T-helper 1 cell (primary cell): ENCODE data around the gene TCP10L.
"Not testable (repeated sequence)": the region's sequence is repeated elsewhere in the genome, so short reads cannot be mapped to it uniquely, and the experiment has no call there.

Experiments used
- DNase-seq, 5 donors: peaks; one replicate each; pipeline ENCODE4 v3.0.0-alpha.2; 2012 to 2020

Gene TCP10L

DNA sequence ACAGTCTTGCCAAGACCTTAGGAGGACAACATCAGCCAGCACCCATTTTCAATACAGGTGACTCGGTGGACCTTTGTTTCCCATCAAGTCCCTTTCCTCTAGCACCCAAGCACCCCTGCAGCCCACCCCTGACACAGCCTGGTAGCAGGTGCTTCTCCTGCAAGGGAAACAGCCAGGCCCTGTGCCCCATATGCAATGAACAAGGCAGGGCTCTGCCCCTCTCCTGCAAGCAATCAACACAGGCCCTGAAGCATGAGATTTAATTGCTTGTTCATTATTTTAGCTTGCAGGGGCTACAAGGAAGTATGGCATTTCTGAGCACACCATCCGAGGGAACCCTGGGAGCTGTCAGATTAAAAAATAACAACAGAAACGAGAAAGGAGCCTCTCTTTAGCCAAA is 35.4 kb downstream of the TCP10L start:
- DNase-seq: no peak

- no peak for DNase-seq
Observed at GRCh38 chr21:32549440-32549839, 35.9 kb downstream of the TCP10L start.

DNA sequence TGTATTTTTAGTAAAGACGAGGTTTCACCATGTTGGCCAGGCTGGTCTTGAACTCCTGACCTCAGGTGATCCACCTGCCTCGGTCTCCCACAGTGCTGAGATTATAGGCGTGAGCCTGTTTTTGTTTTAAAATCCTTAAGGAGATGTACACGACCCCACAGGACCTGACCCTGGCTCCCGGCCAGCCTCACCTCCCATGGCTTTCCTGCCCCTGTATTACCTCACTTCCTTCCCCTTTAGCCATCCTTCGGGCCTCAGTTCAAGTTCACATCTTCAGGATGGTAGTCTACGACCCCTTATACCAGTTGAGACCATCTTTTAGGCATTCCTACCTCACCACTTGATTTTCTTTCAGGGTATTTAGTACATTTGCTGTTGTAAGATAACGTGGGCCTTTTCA is 36.3 kb downstream of the TCP10L start:
- no peak for DNase-seq

DNA sequence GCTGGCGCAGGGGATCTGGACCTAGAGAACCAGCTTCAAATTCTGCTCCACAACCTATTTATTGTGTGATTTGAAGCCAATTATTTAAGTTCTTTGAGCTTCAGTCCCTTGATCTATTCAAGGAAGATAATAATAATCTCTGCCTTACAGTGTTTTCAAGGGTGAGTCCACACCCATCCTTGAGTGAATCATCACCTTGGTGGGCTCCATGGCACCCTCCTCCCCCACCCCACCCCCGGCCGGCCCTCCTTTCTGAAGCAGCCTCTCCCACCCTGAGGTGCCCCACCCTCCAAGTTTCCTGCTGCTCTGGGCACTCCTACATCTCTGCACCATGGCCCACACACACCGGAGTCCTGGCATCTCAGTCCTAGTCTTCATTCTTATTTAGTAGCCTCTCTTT is 38.3 kb downstream of the TCP10L start:
- no peak for DNase-seq

DNA sequence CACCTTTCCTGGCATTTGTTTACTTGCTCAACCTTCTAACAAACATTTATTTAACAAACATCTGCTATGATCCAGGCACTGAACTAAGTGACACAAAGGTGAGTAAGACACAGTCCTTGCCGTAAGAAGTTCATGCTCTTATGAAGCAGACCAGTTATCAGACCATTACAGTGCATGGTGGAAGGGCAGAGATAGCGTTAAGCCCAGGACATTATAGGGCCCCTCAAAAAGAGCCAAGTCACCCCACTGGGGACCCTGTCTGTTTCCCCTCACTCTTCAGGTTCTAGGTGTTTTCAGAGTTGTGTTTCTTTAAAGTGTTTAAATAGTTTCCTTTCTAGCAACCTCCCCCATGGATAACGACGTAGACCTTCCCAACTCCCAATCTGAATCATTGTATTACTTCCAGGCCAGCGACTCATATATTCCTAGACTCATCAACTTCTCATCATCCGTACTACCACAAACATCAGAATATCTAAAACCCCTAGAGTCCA is 39.3 kb downstream of the TCP10L start:
- DNase-seq: no peak

- DNase-seq: no peak
Observed at GRCh38 chr21:32544697-32545096, 40.6 kb downstream of the TCP10L start.

GRCh38 chr21:32543975-32544374 is 41.3 kb downstream of the TCP10L start:
- no peak for DNase-seq

DNA sequence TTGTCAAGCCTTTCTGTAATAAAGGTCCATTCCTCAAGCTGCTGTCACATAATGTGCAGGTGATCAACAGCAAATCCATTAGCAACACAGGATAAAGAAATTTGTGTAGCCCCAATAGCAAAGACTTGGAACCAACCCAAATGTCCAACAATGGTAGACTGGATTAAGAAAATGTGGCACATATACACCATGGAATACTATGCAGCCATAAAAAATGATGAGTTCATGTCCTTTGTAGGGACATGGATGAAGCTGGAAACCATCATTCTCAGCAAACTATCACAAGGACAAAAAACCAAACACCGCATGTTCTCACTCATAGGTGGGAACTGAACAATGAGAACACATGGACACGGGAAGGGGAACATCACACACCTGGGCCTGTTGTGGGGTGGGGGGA is 42.3 kb downstream of the TCP10L start:
- not testable (repeated sequence) for DNase-seq

DNA sequence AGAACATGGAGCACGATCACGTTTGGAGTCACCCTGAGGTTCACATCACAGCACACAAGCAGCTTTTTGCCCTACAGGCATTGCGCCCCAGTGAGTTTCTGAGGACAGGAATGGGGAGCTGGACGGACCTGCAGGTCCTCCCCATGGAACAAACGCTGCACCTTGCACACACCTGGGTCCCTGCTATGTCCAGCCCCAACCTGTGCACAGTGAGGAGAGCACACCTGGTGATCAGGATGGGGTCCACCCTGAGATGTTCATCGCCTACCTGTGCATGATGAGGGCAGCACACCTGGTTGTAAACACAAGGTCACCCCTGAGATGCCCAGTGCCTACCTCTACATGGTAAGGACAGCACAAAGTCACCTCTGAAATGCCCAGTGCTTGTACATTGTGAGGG is 45.9 kb downstream of the TCP10L start:
- no peak for DNase-seq

DNA sequence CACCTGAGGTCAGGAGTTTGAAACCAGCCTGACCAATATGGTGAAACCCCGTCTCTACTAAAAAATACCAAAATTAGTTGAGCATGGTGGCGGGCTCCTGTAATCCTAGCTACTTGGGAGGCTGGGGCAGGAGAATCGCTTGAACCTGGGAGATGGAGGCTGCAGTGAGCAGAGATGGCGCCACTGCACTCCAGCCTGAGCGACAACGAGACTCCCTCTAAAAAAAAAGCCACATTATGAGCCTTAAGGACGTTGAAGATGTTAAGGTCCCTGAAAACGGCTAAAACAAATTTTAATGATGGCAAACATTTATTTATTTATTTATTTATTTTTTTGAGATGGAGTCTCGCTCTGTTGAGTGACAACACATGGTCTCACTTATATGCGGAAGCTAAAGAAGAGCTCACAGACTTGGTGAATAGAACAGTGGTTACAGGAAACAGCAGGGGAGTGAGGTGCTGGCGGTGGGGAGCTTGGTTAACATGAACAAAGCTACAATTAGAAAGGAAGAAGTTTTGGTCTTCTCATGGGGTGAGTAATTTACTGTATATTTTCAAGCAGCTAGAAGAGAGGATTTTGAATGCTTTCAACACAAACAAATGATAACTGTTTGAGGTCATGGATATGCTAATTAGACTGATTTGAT is 47.1 kb downstream of the TCP10L start:
- DNase-seq: no peak

DNA sequence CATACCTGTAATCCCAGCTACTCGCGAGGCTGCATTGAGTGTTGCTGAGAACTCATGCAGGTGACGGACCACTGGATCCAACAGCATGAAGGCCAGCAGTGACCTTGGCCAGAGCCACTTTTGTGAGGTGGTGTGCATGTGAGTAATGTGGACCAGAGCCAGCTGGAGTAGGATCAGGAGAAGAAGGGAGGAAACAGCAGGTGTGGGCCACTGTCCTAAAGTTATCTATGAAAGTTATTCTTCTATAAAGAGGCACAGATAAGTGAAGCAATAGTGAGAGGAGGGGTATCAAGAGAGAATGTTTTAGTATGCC is 47.8 kb downstream of the TCP10L start:
- DNase-seq: no peak

- no peak for DNase-seq
Observed at GRCh38 chr21:32535612-32536011, 49.7 kb downstream of the TCP10L start.

DNA sequence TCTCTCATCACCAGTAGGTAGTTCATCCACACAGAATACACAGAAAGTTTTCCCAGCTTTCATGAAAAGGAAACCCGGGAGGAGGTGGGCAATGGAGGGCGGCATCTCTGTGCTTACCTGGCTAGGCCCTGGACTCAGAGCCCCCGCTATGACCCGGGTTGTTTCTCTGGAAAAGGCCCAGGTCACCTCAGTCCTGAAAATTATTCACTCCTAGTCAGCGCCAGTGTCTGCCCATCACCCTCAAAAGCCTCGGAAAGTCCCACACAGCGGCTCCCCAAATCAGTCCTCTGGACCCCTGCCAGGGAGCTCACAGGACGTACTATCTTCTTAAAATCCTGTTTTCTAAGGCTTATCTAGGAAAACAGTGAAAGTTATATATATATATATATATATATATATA is 51.2 kb downstream of the TCP10L start:
- DNase-seq: no peak

DNA sequence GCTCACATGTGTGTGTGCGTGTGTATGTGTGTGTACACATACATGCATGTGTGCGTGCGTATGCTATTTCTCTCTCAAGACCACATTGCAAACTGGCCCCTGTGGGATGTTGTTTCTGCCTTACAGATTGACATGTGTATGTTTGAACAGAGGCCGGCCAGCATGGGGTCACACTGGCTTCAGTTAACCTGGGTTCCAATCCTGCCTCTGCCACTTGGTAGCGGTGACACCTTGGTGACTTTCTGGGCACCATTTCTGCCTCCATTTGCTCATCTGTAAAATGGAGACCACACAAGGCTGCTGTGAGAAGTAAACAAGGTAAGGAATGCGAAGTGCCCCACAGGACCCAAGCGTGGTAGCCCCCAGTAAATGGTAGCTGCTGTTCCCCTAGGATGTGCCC is 51.7 kb downstream of the TCP10L start:
- DNase-seq: no peak

GRCh38 chr21:32533053-32533452 is 52.3 kb downstream of the TCP10L start:
- no peak for DNase-seq

GRCh38 chr21:32532636-32533035 is 52.7 kb downstream of the TCP10L start:
- no peak for DNase-seq

DNA sequence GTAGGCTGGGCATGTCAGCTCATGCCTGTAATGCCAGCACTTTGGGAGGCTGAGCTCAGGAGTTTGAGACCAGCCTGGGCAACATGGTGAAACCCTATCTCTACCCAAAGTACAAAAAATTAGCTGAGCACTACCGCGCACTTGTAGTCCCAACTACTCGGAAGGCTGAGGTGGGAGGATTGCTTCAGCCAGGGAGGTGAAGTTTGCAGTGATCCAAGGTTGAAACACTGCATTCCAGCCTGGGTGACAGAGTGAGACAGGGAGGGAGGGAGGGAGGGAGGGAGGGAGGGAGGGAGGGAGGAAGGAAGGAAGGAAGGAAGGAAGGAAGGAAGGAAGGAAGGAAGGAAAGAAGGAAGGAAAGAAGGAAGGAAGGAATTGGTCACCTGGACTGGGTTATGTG is 53.8 kb downstream of the TCP10L start:
- DNase-seq: not testable (repeated sequence)

- not testable (repeated sequence) for DNase-seq
Observed at GRCh38 chr21:32530809-32531208, 54.5 kb downstream of the TCP10L start.

- no peak for DNase-seq
Observed at GRCh38 chr21:32529679-32530078, 55.6 kb downstream of the TCP10L start.

GRCh38 chr21:32525282-32525681 is 60.0 kb downstream of the TCP10L start:
- no peak for DNase-seq

DNA sequence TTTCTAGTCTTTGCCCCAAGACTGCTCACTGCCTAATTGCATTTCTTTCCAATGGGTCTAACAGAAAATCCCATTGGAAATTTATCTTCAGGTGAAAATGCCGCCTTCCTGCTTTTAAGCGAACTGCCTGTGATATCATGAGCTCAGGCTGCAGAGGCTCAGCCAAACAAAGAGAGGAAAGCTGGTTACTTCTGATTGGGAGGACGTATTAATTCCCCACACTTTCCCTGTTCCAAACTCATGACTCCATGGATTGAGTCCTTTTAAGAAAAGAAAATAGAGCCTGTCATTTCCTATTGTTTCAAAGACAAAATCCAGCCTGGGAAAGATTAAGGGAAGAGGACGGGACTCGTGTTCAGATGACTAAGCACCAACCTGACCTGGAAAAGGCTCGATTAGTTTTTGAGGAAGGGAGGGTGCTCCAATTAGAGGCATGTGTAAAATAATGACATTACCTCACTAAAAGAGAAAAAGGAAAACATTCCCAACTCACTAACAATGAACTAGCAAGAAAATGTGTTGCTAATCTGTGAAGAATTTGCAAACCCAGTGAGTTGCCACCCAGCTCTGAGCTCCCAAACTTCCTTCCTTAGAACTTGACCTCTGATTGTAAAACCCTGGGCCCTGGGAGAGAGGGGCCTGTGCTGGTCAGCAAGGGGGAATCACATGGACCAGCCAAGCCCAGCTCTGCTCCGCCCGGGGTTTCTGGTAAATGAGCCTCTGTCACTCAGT is 61.2 kb downstream of the TCP10L start:
- no peak for DNase-seq
